Omental fat pad (tissue), 4 donors: ENCODE measurements around the gene ZNF780B. TPM values are rescaled to one million over a fixed set of nuclear protein-coding genes. Genes with fewer than 3 reads are reported as not detected.

Experiments used
- ATAC-seq: fragments of 150-250 bp; one replicate; pipeline ENCODE4 v1.9.1; 2016; ENCODE audit warnings: mild to moderate bottlenecking, moderate library complexity; ENCODE audit not compliant: low FRiP score
- DNase-seq: peaks from one replicate; pipeline ENCODE4 v3.0.0-alpha.2; 2019; ENCODE audit warnings: low spot score
- CTCF ChIP-seq, 3 donors: fragments of 450-650 bp; IDR thresholded peaks; one replicate each; pipeline ENCODE4 v1.5.1; 2016 to 2017; ENCODE audit warnings: antibody characterized with exemption in 3 of 3, mild to moderate bottlenecking in 3 of 3, moderate library complexity in 2 of 3
- total RNA-seq, 4 donors: library from RNA; depleted of rRNA; stranded (reverse); fragments of >200 nt; gene quantifications; one replicate each; pipeline ENCODE4 v1.1.0, GENCODE V29; 2016

ZNF780B gene
- total RNA-seq, 4 donors from 2014 or later, result 7.2 to 17.8 (median 10.7) TPM

- no peak for TF ChIP-seq CTCF (IDR thresholded peaks at IDR 0.05)
- ATAC-seq (peak; percentile 96), DNase-seq (peak; percentile 76)
Observed at GRCh38 chr19:39996811-39997637, 59.0 kb downstream of the ZNF780B start, which contains the start of gene ZNF546. TSS of gene ZNF546 (plus strand) at chr19:39997060. CDS start at chr19:39998327, 1,267 bp downstream.

GRCh38 chr19:39996218-39996810 is 59.7 kb downstream of the ZNF780B start:
- ATAC-seq, result peak; percentile 42
- DNase-seq, result no peak
- no peak for TF ChIP-seq CTCF (IDR thresholded peaks at IDR 0.05)

- no peak for ATAC-seq
- DNase-seq, result no peak
- TF ChIP-seq CTCF (IDR thresholded peaks at IDR 0.05), result no peak
Observed at GRCh38 chr19:39995794-39996193, 60.2 kb downstream of the ZNF780B start.

- DNase-seq, result no peak
- ATAC-seq, result no peak
- TF ChIP-seq CTCF (IDR thresholded peaks at IDR 0.05), result no peak
Observed at GRCh38 chr19:39994361-39994760, 61.7 kb downstream of the ZNF780B start.

GRCh38 chr19:39993605-39994004 is 62.4 kb downstream of the ZNF780B start:
- DNase-seq (no peak), ATAC-seq (no peak)

GRCh38 chr19:39987596-39987995 is 68.4 kb downstream of the ZNF780B start:
- no peak for TF ChIP-seq CTCF (IDR thresholded peaks at IDR 0.05)
- DNase-seq (no peak), ATAC-seq (no peak)

More at GRCh38 chr19:39993605-39994004, 62.4 kb downstream of the ZNF780B start:
- TF ChIP-seq CTCF (IDR thresholded peaks at IDR 0.05), result no peak
